Mesenchymal stem cell (in vitro differentiated cells and primary cell): ENCODE measurements around the gene CLIC5.

ENCODE experiments used
- DNase-seq: peaks from one replicate; pipeline ENCODE4 v3.0.0-alpha.2; 2013
- H2AFZ ChIP-seq: one replicate; pipeline ENCODE4 v1.6.1; 2013; ENCODE audit warnings: low read depth, mild to moderate bottlenecking, control low read depth, inconsistent platforms, low read length, moderate library complexity
- H2AK5ac ChIP-seq: 2 replicates; pipeline ENCODE4 v1.6.1; 2013; ENCODE audit warnings: low read length, moderate library complexity, mild to moderate bottlenecking, inconsistent platforms; ENCODE audit not compliant: severe bottlenecking
- H2BK120ac ChIP-seq: one replicate; pipeline ENCODE4 v1.6.1; 2013; ENCODE audit warnings: low read depth, mild to moderate bottlenecking, inconsistent platforms, low read length, moderate library complexity
- H2BK12ac ChIP-seq, 2 experiments: one replicate each; pipeline ENCODE4 v1.6.1; 2013; ENCODE audit warnings: inconsistent platforms in 2 of 2, low read length in 2 of 2, mild to moderate bottlenecking in 2 of 2, moderate library complexity in 2 of 2, control low read depth in 1 of 2
- H2BK15ac ChIP-seq: one replicate; pipeline ENCODE4 v1.6.1; 2013; ENCODE audit warnings: mild to moderate bottlenecking, low read depth, inconsistent platforms; ENCODE audit not compliant: poor library complexity, severe bottlenecking
- H2BK5ac ChIP-seq: 2 replicates; pipeline ENCODE4 v1.6.1; 2013; ENCODE audit warnings: low read depth, mild to moderate bottlenecking, low read length, control low read depth, inconsistent platforms; ENCODE audit not compliant: poor library complexity, severe bottlenecking
- H3K14ac ChIP-seq, 2 experiments: one replicate each; pipeline ENCODE4 v1.6.1; 2013; ENCODE audit warnings: inconsistent platforms in 2 of 2, low read length in 2 of 2, control low read depth in 1 of 2, mild to moderate bottlenecking in 1 of 2, moderate library complexity in 1 of 2
- H3K18ac ChIP-seq, 2 experiments: one replicate each; pipeline ENCODE4 v1.6.1; 2013; ENCODE audit warnings: inconsistent platforms in 2 of 2, low read length in 2 of 2, control low read depth in 1 of 2, low read depth in 1 of 2, mild to moderate bottlenecking in 1 of 2
- H3K23ac ChIP-seq, 2 experiments: one replicate each; pipeline ENCODE4 v1.6.1; 2013; ENCODE audit warnings: inconsistent platforms in 2 of 2, low read length in 2 of 2, mild to moderate bottlenecking in 2 of 2, moderate library complexity in 2 of 2, control low read depth in 1 of 2
- H3K27ac ChIP-seq: 2 replicates; pipeline ENCODE4 v1.5.1; 2013; ENCODE audit warnings: mild to moderate bottlenecking, moderate library complexity, low read length, control low read depth, inconsistent platforms; ENCODE audit not compliant: poor library complexity, severe bottlenecking
- H3K27me3 ChIP-seq, 2 experiments: 2 replicates each; pipeline versions ENCODE4 v1.6.1 to v1.7.0; 2013; ENCODE audit warnings: low read length in 2 of 2, mild to moderate bottlenecking in 2 of 2, moderate library complexity in 2 of 2, control low read depth in 1 of 2, inconsistent platforms in 1 of 2; ENCODE audit not compliant: control insufficient read depth in 1 of 2, insufficient read depth in 1 of 2
- H3K36me3 ChIP-seq, 2 experiments: 2 replicates each; pipeline versions ENCODE4 v1.6.1 to v1.7.0; 2013; ENCODE audit warnings: low read length in 2 of 2, control low read depth in 1 of 2, inconsistent platforms in 1 of 2, low read depth in 1 of 2, mild to moderate bottlenecking in 1 of 2; ENCODE audit not compliant: insufficient read depth in 2 of 2, control insufficient read depth in 1 of 2
- H3K4ac ChIP-seq, 2 experiments: one replicate each; pipeline ENCODE4 v1.6.1; 2013; ENCODE audit warnings: inconsistent platforms in 2 of 2, low read length in 2 of 2, mild to moderate bottlenecking in 2 of 2, moderate library complexity in 2 of 2, control low read depth in 1 of 2, low read depth in 1 of 2
- H3K4me1 ChIP-seq: 2 replicates; pipeline ENCODE4 v1.6.1; 2013; ENCODE audit warnings: low read depth, low read length, control low read depth; ENCODE audit not compliant: control insufficient read depth, insufficient read depth
- H3K4me2 ChIP-seq: 2 replicates; pipeline ENCODE4 v1.6.1; 2013; ENCODE audit warnings: low read length, mild to moderate bottlenecking, inconsistent platforms; ENCODE audit not compliant: poor library complexity, severe bottlenecking
- H3K4me3 ChIP-seq, 2 experiments: 2 replicates each; pipeline versions ENCODE4 v1.5.1 to v1.7.0; 2013; ENCODE audit warnings: low read length in 2 of 2, mild to moderate bottlenecking in 2 of 2, control low read depth in 1 of 2, low read depth in 1 of 2; ENCODE audit not compliant: insufficient read depth in 1 of 2
- H3K79me1 ChIP-seq: replicated peaks from 2 replicates; pipeline ENCODE4 v1.6.1; 2013; ENCODE audit warnings: mild to moderate bottlenecking, control low read depth, low read length, inconsistent platforms; ENCODE audit not compliant: poor library complexity, severe bottlenecking
- H3K9ac ChIP-seq: 2 replicates; pipeline ENCODE4 v1.7.0; 2013; ENCODE audit warnings: mild to moderate bottlenecking, low read length, moderate library complexity
- H3K9me3 ChIP-seq: 2 replicates; pipeline ENCODE4 v1.7.0; 2013; ENCODE audit warnings: mild to moderate bottlenecking, low read length; ENCODE audit not compliant: control insufficient read depth
- H4K8ac ChIP-seq: one replicate; pipeline ENCODE4 v1.6.1; 2013; ENCODE audit warnings: inconsistent platforms, mild to moderate bottlenecking, low read length, moderate library complexity
- H4K91ac ChIP-seq: one replicate; pipeline ENCODE4 v1.6.1; 2013; ENCODE audit warnings: mild to moderate bottlenecking, low read length, inconsistent platforms
- WGBS: methylation state at CpG from one replicate; pipeline ENCODE4 v1.1.7; 2013; ENCODE audit warnings: mixed read lengths; 5-methylcytosine and 5-hydroxymethylcytosine counted together

The CLIC5 gene

GRCh38 chr6:45946352-45946751, 69.3 kb downstream of the CLIC5 start:
- 38% methylated on average over 3 of the region's 3 CpGs for WGBS
- DNase-seq: peak; percentile 82
- H3K4me2 ChIP-seq: no peak overlapping the region
- no peak overlapping the region for H3K14ac ChIP-seq
- no peak overlapping the region for H4K8ac ChIP-seq
- peaks cover 0 to under 1% of the 10 kb centered on the region in 2 experiments for H3K27me3 ChIP-seq
- H3K18ac ChIP-seq: no peak overlapping the region
- peaks cover 6% of the 10 kb centered on the region for H3K4me1 ChIP-seq
- no peak overlapping the region for H2BK120ac ChIP-seq
- no peak overlapping the region for H2AFZ ChIP-seq
- H3K4me3 ChIP-seq: no peak overlapping the region
- no peaks in the 10 kb centered on the region for H3K36me3 ChIP-seq
- no peaks in the 10 kb centered on the region for H3K79me1 ChIP-seq
- no peak overlapping the region for H2BK12ac ChIP-seq
- H3K27ac ChIP-seq: no peak overlapping the region
- H2AK5ac ChIP-seq: no peak overlapping the region
- no peaks in the 10 kb centered on the region for H3K9me3 ChIP-seq
- peak overlapping the region; percentile 41 for H3K9ac ChIP-seq
- H3K23ac ChIP-seq: no peak overlapping the region
- no peak overlapping the region for H4K91ac ChIP-seq
- H2BK15ac ChIP-seq: no peak overlapping the region
- no peak overlapping the region for H3K4ac ChIP-seq
- no peak overlapping the region for H2BK5ac ChIP-seq

DNA sequence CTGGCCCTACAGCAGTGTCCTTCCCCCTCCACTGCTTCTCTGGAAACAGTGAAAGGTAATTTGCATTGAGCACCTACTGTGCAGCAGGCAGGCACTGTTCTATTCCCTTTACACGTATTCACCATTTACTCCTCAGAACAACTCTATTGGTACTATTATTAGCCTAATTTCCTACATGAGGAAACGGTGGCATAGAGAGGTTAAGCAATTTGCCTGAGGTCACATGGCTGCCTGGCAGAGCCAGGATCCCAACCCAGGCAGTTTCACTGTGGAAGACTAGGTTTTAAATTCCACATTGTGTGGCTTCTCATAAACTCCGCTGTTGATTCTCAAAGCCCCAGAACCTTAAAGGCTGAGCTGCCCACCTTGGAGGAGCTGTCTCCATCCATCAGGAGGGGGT, 72.7 kb downstream of the CLIC5 start:
- WGBS: 80% methylated on average over 3 of the region's 3 CpGs
- Histone ChIP-seq H3K4ac (no peak overlapping the region), H3K27me3 (peaks cover 13% of the 10 kb centered on the region in 2 experiments), H2BK5ac (no peak overlapping the region), H3K79me1 (no peaks in the 10 kb centered on the region), H3K9ac (no peak overlapping the region), H2BK12ac (no peak overlapping the region), H3K18ac (no peak overlapping the region), H3K4me2 (no peak overlapping the region), H3K23ac (no peak overlapping the region), H2AFZ (no peak overlapping the region), H4K8ac (no peak overlapping the region), H4K91ac (no peak overlapping the region), H2BK15ac (no peak overlapping the region), H3K4me3 (no peak overlapping the region), H3K14ac (no peak overlapping the region), H2BK120ac (no peak overlapping the region), H3K36me3 (no peaks in the 10 kb centered on the region), H3K4me1 (peaks cover 4% of the 10 kb centered on the region), H3K27ac (no peak overlapping the region), H3K9me3 (no peaks in the 10 kb centered on the region), H2AK5ac (no peak overlapping the region)
- DNase-seq: no peak

DNA sequence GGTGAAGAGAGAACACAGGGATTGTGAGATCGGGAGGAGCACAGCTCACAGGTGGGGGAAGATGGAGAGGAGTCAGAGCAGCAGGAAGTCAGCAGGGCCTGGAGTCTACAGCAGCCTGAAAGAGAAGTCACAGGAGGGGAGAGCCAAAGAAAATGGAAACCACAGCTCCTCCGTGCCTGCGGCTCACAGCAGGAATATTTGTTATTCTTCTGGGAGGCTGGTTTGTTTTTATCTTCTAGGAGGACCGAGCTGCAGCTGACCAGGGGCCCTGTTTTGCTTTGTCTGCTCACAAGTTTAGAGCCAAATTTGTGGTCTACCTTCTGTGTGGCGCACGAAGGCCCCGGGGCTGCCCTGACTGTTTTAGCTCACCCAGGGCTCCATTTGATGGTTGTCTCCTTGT, 81.8 kb downstream of the CLIC5 start:
- Histone ChIP-seq H2BK5ac (no peak overlapping the region), H3K4me1 (peaks cover 6% of the 10 kb centered on the region), H2AFZ (no peak overlapping the region), H3K4me2 (no peak overlapping the region), H3K23ac (no peak overlapping the region), H3K4me3 (no peak overlapping the region), H3K27ac (peak overlapping the region; percentile 6), H3K9ac (no peak overlapping the region), H2BK120ac (no peak overlapping the region), H2AK5ac (no peak overlapping the region), H2BK12ac (no peak overlapping the region), H3K18ac (no peak overlapping the region), H4K91ac (no peak overlapping the region), H3K27me3 (peaks cover 3 to 18% of the 10 kb centered on the region in 2 experiments), H3K36me3 (no peaks in the 10 kb centered on the region), H2BK15ac (no peak overlapping the region), H3K4ac (no peak overlapping the region), H3K9me3 (no peaks in the 10 kb centered on the region), H3K79me1 (no peaks in the 10 kb centered on the region), H3K14ac (no peak overlapping the region), H4K8ac (no peak overlapping the region)
- 61% methylated on average over 7 of the region's 7 CpGs for WGBS
- DNase-seq: no peak

GRCh38 chr6:45931232-45931631, 84.4 kb downstream of the CLIC5 start:
- H2BK15ac ChIP-seq: no peak overlapping the region
- no peak overlapping the region for H3K4me2 ChIP-seq
- no peaks in the 10 kb centered on the region for H3K79me1 ChIP-seq
- no peak overlapping the region for H3K27ac ChIP-seq
- H3K27me3 ChIP-seq: peaks cover 4 to 24% of the 10 kb centered on the region in 2 experiments
- H3K9ac ChIP-seq: no peak overlapping the region
- no peak overlapping the region for H2AK5ac ChIP-seq
- H3K14ac ChIP-seq: no peak overlapping the region
- 92% methylated on average over 1 of the region's 1 CpG for WGBS
- H2BK5ac ChIP-seq: no peak overlapping the region
- H3K36me3 ChIP-seq: no peaks in the 10 kb centered on the region
- DNase-seq: no peak
- H3K4me1 ChIP-seq: peaks cover 6% of the 10 kb centered on the region
- no peak overlapping the region for H3K4me3 ChIP-seq
- H2AFZ ChIP-seq: no peak overlapping the region
- H3K18ac ChIP-seq: no peak overlapping the region
- no peak overlapping the region for H4K91ac ChIP-seq
- H3K9me3 ChIP-seq: no peaks in the 10 kb centered on the region
- H2BK12ac ChIP-seq: no peak overlapping the region
- no peak overlapping the region for H4K8ac ChIP-seq
- no peak overlapping the region for H3K4ac ChIP-seq
- no peak overlapping the region for H3K23ac ChIP-seq
- H2BK120ac ChIP-seq: no peak overlapping the region
